Measurements from ENCODE around the gene PSD4.

DNA sequence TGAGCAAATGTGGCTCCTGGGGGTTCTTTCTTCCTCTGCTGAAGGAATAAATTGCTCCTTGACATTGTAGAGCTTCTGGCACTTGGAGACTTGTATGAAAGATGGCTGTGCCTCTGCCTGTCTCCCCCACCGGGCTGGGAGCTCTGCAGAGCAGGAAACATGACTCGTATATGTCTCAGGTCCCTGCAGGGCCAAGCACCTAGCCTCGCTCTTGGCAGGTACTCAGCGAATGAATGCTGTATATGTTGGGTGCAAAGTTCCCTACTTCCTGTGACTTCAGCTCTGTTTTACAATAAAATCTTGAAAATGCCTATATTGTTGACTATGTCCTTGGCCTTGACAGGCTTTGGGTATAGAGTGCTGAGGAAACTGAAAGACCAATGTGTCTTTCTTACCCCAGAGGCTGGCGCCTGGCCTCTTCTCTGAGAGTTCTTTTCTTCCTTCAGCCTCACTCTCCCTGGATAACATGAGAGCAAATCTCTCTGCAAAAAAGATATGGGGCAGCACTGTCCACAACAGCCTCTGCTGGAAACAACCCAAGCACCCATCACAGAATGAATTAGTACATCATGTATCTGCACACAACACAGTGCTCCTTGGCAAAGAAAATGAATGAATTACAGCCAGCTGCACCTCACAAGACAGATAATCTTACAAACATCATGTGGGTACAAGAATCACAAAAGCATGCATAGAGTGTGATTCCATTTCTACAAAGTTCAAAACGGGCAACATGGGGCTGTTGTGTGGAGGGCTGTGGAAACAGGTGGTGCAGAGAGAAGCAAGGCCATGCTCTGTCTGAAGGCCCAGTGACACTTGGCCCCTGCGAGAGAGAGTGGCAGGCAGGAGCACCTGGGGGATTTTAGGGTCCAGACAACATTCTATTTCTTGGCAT lies 39.8 kb upstream of the PSD4 start:
- no peak for TF ChIP-seq POLR2A (IDR thresholded peaks at IDR 0.05; ENCODE audit: low read length)
- no peak for TF ChIP-seq GATA1 (IDR thresholded peaks at IDR 0.05; ENCODE audit: low read depth, low read length)
